ENCODE results near the gene VEPH1. TPM values are rescaled to one million over a fixed set of nuclear protein-coding genes. Genes with fewer than 3 reads are reported as not detected.

Gene VEPH1
- total RNA-seq, 1 donor: 152 TPM

- no peak overlapping the region for H3K4me3 ChIP-seq (ENCODE audit: low read depth, low read length)
- TF ChIP-seq, protein P1, sequence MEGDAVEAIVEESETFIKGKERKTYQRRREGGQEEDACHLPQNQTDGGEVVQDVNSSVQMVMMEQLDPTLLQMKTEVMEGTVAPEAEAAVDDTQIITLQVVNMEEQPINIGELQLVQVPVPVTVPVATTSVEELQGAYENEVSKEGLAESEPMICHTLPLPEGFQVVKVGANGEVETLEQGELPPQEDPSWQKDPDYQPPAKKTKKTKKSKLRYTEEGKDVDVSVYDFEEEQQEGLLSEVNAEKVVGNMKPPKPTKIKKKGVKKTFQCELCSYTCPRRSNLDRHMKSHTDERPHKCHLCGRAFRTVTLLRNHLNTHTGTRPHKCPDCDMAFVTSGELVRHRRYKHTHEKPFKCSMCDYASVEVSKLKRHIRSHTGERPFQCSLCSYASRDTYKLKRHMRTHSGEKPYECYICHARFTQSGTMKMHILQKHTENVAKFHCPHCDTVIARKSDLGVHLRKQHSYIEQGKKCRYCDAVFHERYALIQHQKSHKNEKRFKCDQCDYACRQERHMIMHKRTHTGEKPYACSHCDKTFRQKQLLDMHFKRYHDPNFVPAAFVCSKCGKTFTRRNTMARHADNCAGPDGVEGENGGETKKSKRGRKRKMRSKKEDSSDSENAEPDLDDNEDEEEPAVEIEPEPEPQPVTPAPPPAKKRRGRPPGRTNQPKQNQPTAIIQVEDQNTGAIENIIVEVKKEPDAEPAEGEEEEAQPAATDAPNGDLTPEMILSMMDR (IDR thresholded peaks at IDR 0.05; ENCODE audit: insufficient read depth, low read length): no peak
- DNase-seq (ENCODE audit: low read depth): no peak
These were observed 38.5 kb upstream of the VEPH1 start for GRCh38 chr3:157541506-157542236.

DNA sequence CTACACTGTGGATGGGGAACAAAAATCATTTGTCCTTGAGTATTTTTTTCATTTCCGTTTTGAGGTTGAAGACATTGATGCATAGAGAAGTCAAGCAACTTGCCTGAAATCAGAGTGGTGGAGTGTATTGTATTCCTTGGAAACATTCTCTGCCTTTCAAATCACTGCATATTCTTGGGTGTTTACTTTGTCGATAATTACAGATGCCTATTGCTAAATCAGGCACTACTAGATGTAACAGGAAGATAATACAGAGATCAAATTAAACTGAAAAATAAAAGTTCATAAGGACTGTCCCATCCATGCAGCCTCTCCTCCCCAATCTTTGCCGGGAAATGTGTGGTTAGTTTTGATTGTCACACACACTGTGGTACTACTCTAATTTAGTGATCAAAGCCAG, 37.4 kb upstream of the VEPH1 start:
- TF ChIP-seq, protein P1 (IDR thresholded peaks at IDR 0.05; ENCODE audit: insufficient read depth, low read length): no peak
- no peak overlapping the region for H3K4me3 ChIP-seq (ENCODE audit: low read depth, low read length)
- no peak for DNase-seq (ENCODE audit: low read depth)

DNA sequence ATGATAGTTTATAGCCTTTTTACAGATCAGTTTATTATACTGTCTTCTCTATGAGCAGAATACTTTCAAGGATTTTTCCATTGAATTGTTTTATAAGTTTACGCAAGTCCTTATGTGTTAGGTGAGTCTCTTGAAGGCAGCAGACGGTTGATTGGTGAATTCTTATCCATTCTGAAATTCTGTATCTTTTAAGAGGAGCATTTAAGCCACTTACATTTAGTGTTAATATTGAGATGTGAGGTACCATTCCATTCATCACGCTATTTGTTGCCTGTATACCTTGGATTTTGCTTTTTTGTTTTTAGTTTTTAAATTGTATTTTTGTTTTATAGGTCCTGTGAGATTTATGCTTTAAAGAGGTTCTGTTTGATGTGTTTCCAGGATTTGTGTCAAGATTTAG, 32.5 kb upstream of the VEPH1 start:
- no peak for DNase-seq (ENCODE audit: low read depth)
- no peak overlapping the region for H3K4me3 ChIP-seq (ENCODE audit: low read depth, low read length)
- TF ChIP-seq, protein P1 (IDR thresholded peaks at IDR 0.05; ENCODE audit: insufficient read depth, low read length): no peak

DNA sequence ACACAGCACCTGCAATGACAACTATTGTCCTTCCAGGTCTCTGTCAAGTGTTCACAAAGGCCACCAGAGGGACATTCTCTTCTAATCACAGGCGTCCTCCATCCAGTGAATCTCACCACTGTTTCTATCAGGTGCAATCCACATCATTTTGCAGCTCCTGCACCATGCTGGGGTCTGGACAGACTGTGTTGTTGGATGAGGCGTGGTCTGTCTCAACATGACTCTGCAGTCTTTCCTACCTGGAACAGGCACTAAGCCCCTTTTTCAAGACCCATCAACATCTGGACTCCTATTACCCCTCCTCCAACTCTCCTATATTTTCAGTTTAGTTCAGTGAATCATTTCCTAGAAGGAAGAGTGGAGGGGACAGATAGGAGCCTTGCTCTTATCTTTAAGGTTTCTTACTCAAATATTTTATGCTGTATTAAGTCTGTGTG, 31.5 kb upstream of the VEPH1 start:
- H3K4me3 ChIP-seq (ENCODE audit: low read depth, low read length): no peak overlapping the region
- DNase-seq (ENCODE audit: low read depth): no peak

DNA sequence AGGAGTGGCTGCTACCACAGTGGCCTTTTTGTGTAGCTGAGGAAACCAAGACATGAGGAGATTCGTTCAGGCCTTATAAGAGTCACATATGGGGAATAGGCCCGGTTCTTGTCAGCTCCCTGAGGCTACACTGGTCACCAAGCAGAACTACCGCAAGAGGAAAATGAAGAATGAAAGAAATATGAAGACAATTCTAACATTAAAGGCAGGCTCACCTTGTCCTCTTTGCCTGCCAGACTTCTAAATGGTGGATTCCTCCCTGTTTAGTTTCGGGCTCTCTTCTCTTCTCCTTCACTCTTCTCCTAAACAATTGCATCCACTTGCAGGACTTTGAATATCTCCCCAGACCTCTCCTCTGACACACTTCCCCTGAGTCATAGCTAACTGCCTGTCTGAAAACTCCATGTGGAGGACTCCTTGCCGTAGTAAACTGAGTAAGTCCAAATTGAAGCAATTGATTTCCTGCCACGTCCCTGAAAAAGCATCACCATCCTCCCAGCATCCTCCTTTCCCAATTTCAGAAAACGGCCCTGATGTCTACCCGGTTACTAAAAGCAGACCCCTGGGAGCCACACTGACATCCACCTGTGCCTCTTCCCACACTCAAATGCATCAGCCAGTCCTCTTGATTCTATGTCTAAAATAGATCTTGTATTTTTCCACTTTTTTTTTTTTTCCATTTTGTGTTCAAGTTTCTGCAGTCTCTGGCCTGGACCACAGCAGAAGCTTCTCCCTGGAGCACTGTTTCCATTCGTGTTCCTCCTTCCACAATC, 30.3 kb upstream of the VEPH1 start:
- peak overlapping the region; percentile 60 for H3K4me3 ChIP-seq (ENCODE audit: low read depth, low read length)
- TF ChIP-seq, protein P1 (IDR thresholded peaks at IDR 0.05; ENCODE audit: insufficient read depth, low read length): no peak
- DNase-seq (ENCODE audit: low read depth): peak; percentile 88

More for the DNA sequence above, 31.5 kb upstream of the VEPH1 start:
- TF ChIP-seq, protein P1 (IDR thresholded peaks at IDR 0.05; ENCODE audit: insufficient read depth, low read length): no peak

DNA sequence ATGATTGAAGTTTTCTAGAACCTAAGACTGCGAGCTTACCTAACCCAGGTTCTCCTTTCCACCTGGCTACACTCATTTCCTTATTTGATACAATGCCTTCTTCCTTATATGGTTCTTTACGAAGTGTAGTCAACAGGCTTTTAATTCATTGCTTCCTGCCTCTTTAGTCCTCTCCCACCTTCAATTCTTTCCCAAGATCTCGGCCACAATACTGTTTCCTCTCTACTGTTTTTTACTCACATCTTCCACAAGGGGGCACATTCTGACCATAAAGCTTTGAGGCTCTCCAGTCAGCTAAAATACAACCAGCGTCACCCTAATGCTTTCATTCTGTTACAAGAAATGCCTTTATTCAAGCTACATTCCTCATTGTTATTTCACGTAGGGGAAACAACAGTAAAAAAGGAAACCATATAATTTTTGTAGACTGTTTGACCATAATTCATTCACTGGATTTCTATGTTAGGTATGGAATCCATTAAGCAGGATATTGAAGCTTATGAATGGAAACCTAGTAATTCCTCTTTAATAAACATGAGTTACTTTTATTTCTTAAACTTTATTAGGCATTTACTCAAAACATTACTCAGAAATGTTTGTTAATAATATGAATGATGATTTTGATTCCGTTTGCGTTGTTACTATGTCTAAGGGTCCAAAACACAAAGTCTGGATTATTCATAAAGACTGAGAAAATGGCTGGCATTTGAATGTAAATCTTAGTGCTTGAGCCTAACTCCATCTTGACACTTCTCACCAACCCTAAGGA, 29.5 kb upstream of the VEPH1 start:
- H3K4me3 ChIP-seq (ENCODE audit: low read depth, low read length): peak overlapping the region; percentile 60
- peak; percentile 96 for DNase-seq (ENCODE audit: low read depth)
- TF ChIP-seq, protein P1 (IDR thresholded peaks at IDR 0.05; ENCODE audit: insufficient read depth, low read length): peak; percentile 75
